AG04450 (cell line): Measurements from ENCODE around the gene SATB2. TPM values are rescaled to one million over a fixed set of nuclear protein-coding genes. Genes with fewer than 3 reads are reported as not detected.

Source experiments
- CTCF ChIA-PET: fragments of 300-600, 350-600 bp; formaldehyde crosslinking; extraction: SDS; loops from one replicate; lab custom pipeline; 2022; ENCODE audit warnings: antibody characterized with exemption, inconsistent platforms; lab: Charles Lee
- POLR2A ChIA-PET: fragments of 350-600 bp; formaldehyde crosslinking; extraction: SDS; loops from one replicate; lab custom pipeline; 2021; ENCODE audit warnings: antibody characterized with exemption, inconsistent platforms; lab: Yijun Ruan, JAX
- DNase-seq: peaks from one replicate; pipeline ENCODE4 v3.0.0-alpha.2; 2011; ENCODE audit warnings: low read depth, low spot score
- H3K27ac ChIP-seq: one replicate; pipeline ENCODE4 v1.5.1; 2012; ENCODE audit warnings: low read depth, low read length, control low read depth
- H3K27me3 ChIP-seq: one replicate; pipeline ENCODE4 v1.6.0; 2012; ENCODE audit warnings: low read length; ENCODE audit not compliant: control insufficient read depth, insufficient read depth
- H3K4me3 ChIP-seq: 2 replicates; pipeline ENCODE4 v1.5.1; 2011; ENCODE audit warnings: mild to moderate bottlenecking, low read depth, low read length, control low read depth
- H3K9me3 ChIP-seq: 2 replicates; pipeline ENCODE4 v1.5.1; 2012; ENCODE audit warnings: low read length; ENCODE audit not compliant: control insufficient read depth, insufficient read depth
- CTCF ChIP-seq: IDR thresholded peaks from 2 replicates; pipeline ENCODE4 v1.5.1; 2011; ENCODE audit warnings: low read depth, low read length, control low read depth, inconsistent platforms
- polyA plus RNA-seq: library from polyadenylated mRNA; depleted of rRNA; stranded (reverse); fragments of >200 nt; gene quantifications from 2 replicates; pipeline ENCODE4 v1.2.3, GENCODE V29; 2011

SATB2 gene
- polyA plus RNA-seq, 1 experiment = 5.0 TPM

GRCh38 chr2:199392363-199392762, 65.4 kb downstream of the SATB2 start:
- CTCF ChIA-PET = no interaction called here
- TF ChIP-seq CTCF = no peak
- no peaks in the 10 kb centered on the region for H3K9me3 ChIP-seq
- POLR2A ChIA-PET = no interaction called here
- H3K27me3 ChIP-seq = no peaks in the 10 kb centered on the region
- H3K27ac ChIP-seq = no peak overlapping the region
- H3K4me3 ChIP-seq = no peak overlapping the region
- DNase-seq = no peak

GRCh38 chr2:199388728-199389268, 68.9 kb downstream of the SATB2 start:
- CTCF ChIA-PET = no interaction called here
- POLR2A ChIA-PET = no interaction called here
- no peaks in the 10 kb centered on the region for H3K9me3 ChIP-seq

GRCh38 chr2:199384043-199384442, 73.7 kb downstream of the SATB2 start:
- Histone ChIP-seq H3K27ac (no peak overlapping the region), H3K9me3 (no peaks in the 10 kb centered on the region), H3K4me3 (no peak overlapping the region), H3K27me3 (no peaks in the 10 kb centered on the region)
- no peak for DNase-seq
- CTCF ChIA-PET = no interaction called here
- POLR2A ChIA-PET = no interaction called here
- TF ChIP-seq CTCF = no peak

More at GRCh38 chr2:199388728-199389268, 68.9 kb downstream of the SATB2 start:
- no peaks in the 10 kb centered on the region for H3K27me3 ChIP-seq
- no peak overlapping the region for H3K4me3 ChIP-seq
- no peak for TF ChIP-seq CTCF
- H3K27ac ChIP-seq = no peak overlapping the region
- DNase-seq = no peak

- TF ChIP-seq CTCF = no peak
- no peaks in the 10 kb centered on the region for H3K9me3 ChIP-seq
- H3K27me3 ChIP-seq = no peaks in the 10 kb centered on the region
- POLR2A ChIA-PET = no interaction called here
- no peak for DNase-seq
- H3K4me3 ChIP-seq = no peak overlapping the region
- H3K27ac ChIP-seq = no peak overlapping the region
- CTCF ChIA-PET = no interaction called here
These were observed 74.7 kb downstream of the SATB2 start for GRCh38 chr2:199383021-199383420.

- H3K27me3 ChIP-seq = no peaks in the 10 kb centered on the region
- ChIA-PET POLR2A (interaction anchor here (0.7 kb wide), 1 partner anchor 74 kb away, joined by 3 read pairs; no protein-coding TSS in a partner anchor), CTCF (no interaction called here)
- no peaks in the 10 kb centered on the region for H3K9me3 ChIP-seq
- H3K27ac ChIP-seq = no peak overlapping the region
- no peak overlapping the region for H3K4me3 ChIP-seq
- TF ChIP-seq CTCF = no peak
- DNase-seq = no peak
These were observed 75.6 kb downstream of the SATB2 start for GRCh38 chr2:199382091-199382490.
